HUDEP-2 (cell line): Measurements from ENCODE around the gene SGSM2.
A peak's percentile ranks its signal among the peaks of the same experiment; 100 is the strongest.

Experiments used
- DNase-seq, 76 experiments: peaks; one replicate each; lab custom pipeline; 2025; ENCODE audit not compliant: unreplicated experiment in 76 of 76; lab: John Stamatoyannopoulos, UW

SGSM2 gene

DNA sequence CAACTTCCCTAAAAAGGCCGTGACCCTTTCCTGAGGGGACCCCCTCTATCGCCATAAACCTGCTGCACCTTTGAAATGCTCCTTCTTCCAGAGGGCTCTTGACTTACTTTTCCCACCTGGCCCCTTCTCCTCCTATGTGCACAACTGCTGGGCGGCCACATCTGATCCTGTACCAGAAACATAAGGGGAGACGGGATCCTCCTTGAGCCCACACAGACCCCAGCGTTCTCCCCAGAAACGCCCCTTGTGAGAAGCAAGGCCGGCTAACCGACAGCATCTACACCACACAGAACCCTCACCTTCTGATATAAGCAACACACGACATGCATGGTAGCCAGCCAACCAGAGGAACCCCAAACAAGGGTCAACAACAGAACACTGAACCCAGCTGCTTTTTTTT is 77.8 kb downstream of the SGSM2 start:
- DNase-seq: no peak

GRCh38 chr17:2416010-2416734 is 78.9 kb downstream of the SGSM2 start:
- peak in 69 of 76 experiments; percentile 8 to 86 (median 63) for DNase-seq

DNA sequence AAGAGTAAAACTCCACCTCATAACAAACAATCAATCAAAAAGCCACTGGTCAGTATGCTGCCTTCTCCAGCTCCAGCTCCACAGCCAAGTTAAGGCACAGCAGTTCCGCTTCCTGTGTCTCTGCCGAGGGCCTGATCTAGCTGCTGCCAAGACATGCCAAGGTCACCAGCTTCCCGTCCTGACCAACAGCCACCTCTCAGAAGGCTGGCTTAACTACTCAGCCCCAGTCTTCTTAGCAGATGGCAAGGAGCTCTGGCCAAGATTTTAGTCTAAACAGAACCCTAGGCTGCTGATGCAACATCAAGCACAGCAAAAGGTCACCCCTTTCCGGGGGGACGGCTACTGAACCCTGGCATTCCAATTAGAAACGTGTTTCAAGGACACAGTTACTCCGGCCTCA is 81.3 kb downstream of the SGSM2 start:
- no peak for DNase-seq

DNA sequence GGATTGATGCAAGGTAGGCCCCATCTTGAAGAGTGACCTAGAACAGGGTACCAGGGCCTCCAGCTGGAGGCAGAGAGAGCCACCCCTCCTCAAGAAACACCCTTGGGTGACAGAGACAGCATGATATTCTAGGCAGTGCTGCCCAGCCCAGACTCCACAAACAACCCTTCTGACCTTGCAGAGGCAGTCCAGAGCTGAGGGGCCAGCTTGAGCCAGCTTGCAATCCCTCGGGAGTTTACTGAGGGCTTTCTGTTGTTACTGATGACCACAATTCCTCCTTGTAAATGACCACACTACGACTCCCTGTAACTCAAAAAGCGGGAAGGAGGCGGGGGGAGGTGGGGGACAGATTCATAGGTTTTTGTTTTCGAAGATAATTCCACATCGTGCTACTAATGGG is 82.2 kb downstream of the SGSM2 start:
- no peak for DNase-seq

GRCh38 chr17:2420176-2420575 is 82.9 kb downstream of the SGSM2 start:
- DNase-seq: no peak

DNA sequence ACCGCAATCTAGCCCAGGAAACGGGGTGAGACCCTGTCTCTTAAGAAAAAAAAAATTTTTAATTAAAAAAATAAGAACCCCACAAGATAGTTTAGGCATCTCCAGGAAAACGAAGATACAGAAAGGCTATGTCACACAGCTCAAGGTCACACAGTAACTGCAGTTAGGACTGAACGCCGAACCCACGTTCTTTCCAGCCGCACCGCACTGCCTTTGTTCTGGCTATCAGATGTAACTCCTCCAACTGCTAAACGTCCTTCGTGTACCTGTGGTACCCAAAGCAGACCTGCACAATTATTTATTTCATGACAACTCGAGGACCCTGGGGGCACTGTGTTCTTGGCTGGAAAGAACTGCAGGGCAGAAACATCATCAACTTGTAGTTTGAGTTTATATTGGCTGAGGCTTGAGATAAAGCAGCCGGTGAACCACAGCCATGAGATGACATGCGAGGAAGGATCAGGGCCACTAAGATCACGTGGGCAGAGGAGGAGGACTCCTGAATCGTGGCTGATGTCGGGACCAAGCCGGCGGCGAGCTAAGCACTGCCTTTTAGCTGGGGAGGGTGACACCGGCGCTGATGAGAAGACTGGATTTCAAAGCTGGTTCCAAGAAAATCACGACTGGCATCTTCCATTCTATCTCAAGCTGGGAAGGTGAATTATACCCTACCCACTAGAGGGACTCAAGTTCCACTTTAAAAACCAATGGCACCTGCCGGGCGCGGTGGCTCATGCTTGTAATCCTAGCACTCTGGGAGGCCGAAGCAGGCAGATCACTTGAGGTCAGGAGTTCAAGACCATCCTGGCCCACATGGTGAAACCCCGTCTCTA is 84.2 kb downstream of the SGSM2 start:
- DNase-seq: no peak

- no peak for DNase-seq
Observed at GRCh38 chr17:2423271-2423670, 86.0 kb downstream of the SGSM2 start.

DNA sequence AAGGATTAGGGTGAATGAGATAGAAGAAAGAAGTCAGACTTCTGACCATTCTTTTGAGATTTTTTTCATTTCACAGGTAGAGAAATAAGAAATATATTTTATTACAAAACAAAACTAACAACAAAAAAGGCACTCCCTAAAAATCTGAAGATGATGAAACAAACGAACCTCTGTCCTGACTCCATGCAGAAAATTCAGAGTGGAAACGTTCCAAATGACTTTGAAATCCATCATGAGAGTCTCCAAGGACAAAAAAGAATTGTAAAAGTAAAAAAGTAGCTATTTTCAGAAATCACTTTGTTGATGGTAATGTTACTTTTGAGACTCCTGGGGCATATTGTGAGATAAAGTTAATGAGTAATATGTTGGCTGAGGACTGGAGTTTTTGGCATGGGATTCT is 89.9 kb downstream of the SGSM2 start:
- DNase-seq: no peak

DNA sequence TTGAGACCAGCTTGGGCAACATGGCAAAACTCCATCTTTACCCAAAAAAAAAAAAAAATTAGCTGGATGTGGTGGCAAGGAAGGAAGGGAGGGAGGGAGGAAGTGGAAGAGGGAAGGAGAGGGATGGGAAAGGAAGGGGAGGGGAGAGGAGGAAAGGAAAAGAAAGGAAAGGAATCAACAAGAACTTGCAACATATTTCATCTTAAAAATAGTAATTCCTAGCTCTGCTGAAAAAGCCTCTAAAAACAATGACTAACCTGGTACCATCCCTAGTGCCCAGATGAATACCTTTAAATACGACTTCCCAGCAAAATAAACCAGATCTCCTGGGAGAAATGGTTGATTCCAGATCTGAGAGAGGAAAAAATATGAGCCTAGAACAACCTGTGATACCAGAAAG is 90.6 kb downstream of the SGSM2 start:
- DNase-seq: no peak
